ENCODE measurements around the gene MAP7.
"Not testable (repeated sequence)": the region's sequence is repeated elsewhere in the genome, so short reads cannot be mapped to it uniquely, and the experiment has no call there.

MAP7 gene

GRCh38 chr6:136331461-136331860 lies 218.8 kb downstream of the MAP7 start:
- DNase-seq = no peak

GRCh38 chr6:136330634-136331033 lies 219.6 kb downstream of the MAP7 start:
- no peak for DNase-seq

- DNase-seq = peak; percentile 40
These were observed 224.1 kb downstream of the MAP7 start for GRCh38 chr6:136326038-136326553.

- DNase-seq = no peak
These were observed 225.4 kb downstream of the MAP7 start for GRCh38 chr6:136324686-136325380.

GRCh38 chr6:136323431-136324112 lies 226.7 kb downstream of the MAP7 start:
- DNase-seq = no peak

- DNase-seq = no peak
These were observed 230.5 kb downstream of the MAP7 start for GRCh38 chr6:136319732-136320131.

- no peak for DNase-seq
These were observed 231.5 kb downstream of the MAP7 start for GRCh38 chr6:136318676-136319075.

GRCh38 chr6:136317971-136318370 lies 232.3 kb downstream of the MAP7 start:
- no peak for DNase-seq

- peak; percentile 50 for DNase-seq
These were observed 233.1 kb downstream of the MAP7 start for GRCh38 chr6:136317021-136317694.

GRCh38 chr6:136315594-136315993 lies 234.6 kb downstream of the MAP7 start:
- DNase-seq = no peak

- DNase-seq = no peak
These were observed 237.2 kb downstream of the MAP7 start for GRCh38 chr6:136312975-136313374.

GRCh38 chr6:136309729-136310311 lies 240.4 kb downstream of the MAP7 start:
- DNase-seq = no peak

GRCh38 chr6:136309171-136309570 lies 241.1 kb downstream of the MAP7 start:
- DNase-seq = no peak

GRCh38 chr6:136308469-136308868 lies 241.8 kb downstream of the MAP7 start:
- not testable (repeated sequence) for DNase-seq

- DNase-seq = peak; percentile 31
These were observed 242.9 kb downstream of the MAP7 start for GRCh38 chr6:136307351-136307750.

- DNase-seq = no peak
These were observed 243.8 kb downstream of the MAP7 start for GRCh38 chr6:136306466-136306865.

- no peak for DNase-seq
These were observed 245.8 kb downstream of the MAP7 start for GRCh38 chr6:136304410-136304809.

GRCh38 chr6:136303516-136303915 lies 246.7 kb downstream of the MAP7 start:
- DNase-seq = no peak

GRCh38 chr6:136294621-136295020 lies 255.6 kb downstream of the MAP7 start:
- DNase-seq = no peak
